Vagina (tissue), 2 donors: ENCODE results near the gene MYADM.

Source experiments
- CTCF ChIP-seq, 3 experiments: fragments of 450-650 bp in 2 of 3; fragments of 200-600 bp in 1 of 3; sonication (generic) in 1 of 3; IDR thresholded peaks; one replicate each; pipeline ENCODE4 v1.5.1; 2017 to 2019; ENCODE audit warnings: antibody characterized with exemption in 3 of 3, mild to moderate bottlenecking in 2 of 3, moderate library complexity in 2 of 3
- POLR2A ChIP-seq, 2 donors: fragments of 450-650 bp; IDR thresholded peaks; one replicate each; pipeline ENCODE4 v1.6.1; 2017; ENCODE audit warnings: antibody characterized with exemption in 2 of 2, mild to moderate bottlenecking in 2 of 2, moderate library complexity in 2 of 2
- POLR2AphosphoS5 ChIP-seq, 2 donors: sonication (generic); formaldehyde crosslinking; IDR thresholded peaks; one replicate each; pipeline ENCODE4 v1.9.0; 2017; ENCODE audit warnings: antibody characterized with exemption in 2 of 2, mild to moderate bottlenecking in 2 of 2, low read depth in 1 of 2; ENCODE audit not compliant: insufficient read depth in 1 of 2

GRCh38 chr19:53828531-53828930 lies 39.2 kb upstream of the MYADM start:
- TF ChIP-seq CTCF (IDR thresholded peaks at IDR 0.05) (no peak), POLR2A (IDR thresholded peaks at IDR 0.05) (no peak), POLR2AphosphoS5 (IDR thresholded peaks at IDR 0.05; ENCODE audit: insufficient read depth in 1 of 2, low read depth in 1 of 2) (no peak)
